ENCODE results near the gene PYCARD. TPM values are rescaled to one million over a fixed set of nuclear protein-coding genes. Genes with fewer than 3 reads are reported as not detected.

PYCARD gene
- total RNA-seq, 3 donors from 2014 or later = 39.2 to 63.4 (median 63.1) TPM

DNA sequence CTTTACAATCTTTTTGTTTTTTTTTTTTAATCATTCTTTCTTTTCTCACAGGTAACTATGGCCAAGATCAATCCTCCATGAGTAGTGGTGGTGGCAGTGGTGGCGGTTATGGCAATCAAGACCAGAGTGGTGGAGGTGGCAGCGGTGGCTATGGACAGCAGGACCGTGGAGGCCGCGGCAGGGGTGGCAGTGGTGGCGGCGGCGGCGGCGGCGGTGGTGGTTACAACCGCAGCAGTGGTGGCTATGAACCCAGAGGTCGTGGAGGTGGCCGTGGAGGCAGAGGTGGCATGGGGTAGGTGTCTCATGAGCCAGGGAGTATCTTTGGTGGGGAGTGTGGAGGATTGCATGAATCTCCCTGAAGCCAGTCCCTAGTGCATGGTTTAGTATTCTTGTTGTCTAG lies 17.7 kb downstream of the PYCARD start:
- TF ChIP-seq, protein P1, sequence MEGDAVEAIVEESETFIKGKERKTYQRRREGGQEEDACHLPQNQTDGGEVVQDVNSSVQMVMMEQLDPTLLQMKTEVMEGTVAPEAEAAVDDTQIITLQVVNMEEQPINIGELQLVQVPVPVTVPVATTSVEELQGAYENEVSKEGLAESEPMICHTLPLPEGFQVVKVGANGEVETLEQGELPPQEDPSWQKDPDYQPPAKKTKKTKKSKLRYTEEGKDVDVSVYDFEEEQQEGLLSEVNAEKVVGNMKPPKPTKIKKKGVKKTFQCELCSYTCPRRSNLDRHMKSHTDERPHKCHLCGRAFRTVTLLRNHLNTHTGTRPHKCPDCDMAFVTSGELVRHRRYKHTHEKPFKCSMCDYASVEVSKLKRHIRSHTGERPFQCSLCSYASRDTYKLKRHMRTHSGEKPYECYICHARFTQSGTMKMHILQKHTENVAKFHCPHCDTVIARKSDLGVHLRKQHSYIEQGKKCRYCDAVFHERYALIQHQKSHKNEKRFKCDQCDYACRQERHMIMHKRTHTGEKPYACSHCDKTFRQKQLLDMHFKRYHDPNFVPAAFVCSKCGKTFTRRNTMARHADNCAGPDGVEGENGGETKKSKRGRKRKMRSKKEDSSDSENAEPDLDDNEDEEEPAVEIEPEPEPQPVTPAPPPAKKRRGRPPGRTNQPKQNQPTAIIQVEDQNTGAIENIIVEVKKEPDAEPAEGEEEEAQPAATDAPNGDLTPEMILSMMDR (IDR thresholded peaks at IDR 0.05) = no peak
- Histone ChIP-seq H3K9me3 (no peaks in the 10 kb centered on the region), H3K4me3 (no peak overlapping the region), H3K36me3 (ENCODE audit: low read depth) (peaks cover 32% of the 10 kb centered on the region), H3K4me1 (ENCODE audit: low read depth) (peaks cover 21% of the 10 kb centered on the region)
- no peak for DNase-seq
- intact Hi-C loops (cut with DNase I, micrococcal nuclease) = no loop called here
- ATAC-seq = no peak

DNA sequence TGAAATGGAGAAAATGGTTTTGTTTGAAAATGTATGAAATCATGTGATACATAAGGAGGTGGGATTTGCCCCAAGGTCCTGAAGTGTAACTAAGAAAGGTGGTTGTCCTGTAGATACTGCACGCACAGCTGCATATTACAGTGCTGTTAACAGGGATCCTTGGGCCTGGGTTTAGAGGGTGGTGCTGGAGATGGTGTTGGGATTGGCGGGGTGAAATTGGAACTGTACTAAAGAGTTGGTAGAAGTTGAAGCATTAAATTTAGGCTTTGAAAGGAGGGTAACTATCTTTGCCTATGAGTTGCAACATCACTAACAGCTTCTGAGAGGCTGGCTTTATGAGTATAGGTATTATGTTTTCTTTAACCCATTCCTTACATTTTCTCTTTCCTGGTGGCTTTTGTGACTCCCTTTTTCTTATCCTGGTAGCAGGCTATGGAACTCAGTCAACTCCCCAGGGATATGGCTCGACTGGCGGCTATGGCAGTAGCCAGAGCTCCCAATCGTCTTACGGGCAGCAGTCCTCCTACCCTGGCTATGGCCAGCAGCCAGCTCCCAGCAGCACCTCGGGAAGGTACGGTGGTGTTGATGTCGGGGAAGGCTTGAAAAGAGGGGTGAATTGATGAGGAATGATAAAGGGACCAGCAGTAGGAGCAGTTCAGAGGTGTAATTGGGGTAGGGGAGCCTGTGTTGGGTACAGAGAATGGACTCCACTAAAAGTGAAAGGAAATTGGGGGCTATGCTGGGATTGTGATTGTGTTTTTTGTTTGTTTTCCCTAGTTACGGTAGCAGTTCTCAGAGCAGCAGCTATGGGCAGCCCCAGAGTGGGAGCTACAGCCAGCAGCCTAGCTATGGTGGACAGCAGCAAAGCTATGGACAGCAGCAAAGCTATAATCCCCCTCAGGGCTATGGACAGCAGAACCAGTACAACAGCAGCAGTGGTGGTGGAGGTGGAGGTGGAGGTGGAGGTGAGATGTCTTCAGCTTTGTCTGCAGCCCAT lies 18.8 kb downstream of the PYCARD start:
- Histone ChIP-seq H3K36me3 (ENCODE audit: low read depth) (peaks cover 20% of the 10 kb centered on the region), H3K4me3 (no peak overlapping the region), H3K4me1 (ENCODE audit: low read depth) (peaks cover 26% of the 10 kb centered on the region), H3K9me3 (no peaks in the 10 kb centered on the region)
- TF ChIP-seq, protein P1 (IDR thresholded peaks at IDR 0.05) = no peak
- intact Hi-C loops (cut with DNase I, micrococcal nuclease) = no loop called here
- ATAC-seq (no peak), DNase-seq (no peak)

DNA sequence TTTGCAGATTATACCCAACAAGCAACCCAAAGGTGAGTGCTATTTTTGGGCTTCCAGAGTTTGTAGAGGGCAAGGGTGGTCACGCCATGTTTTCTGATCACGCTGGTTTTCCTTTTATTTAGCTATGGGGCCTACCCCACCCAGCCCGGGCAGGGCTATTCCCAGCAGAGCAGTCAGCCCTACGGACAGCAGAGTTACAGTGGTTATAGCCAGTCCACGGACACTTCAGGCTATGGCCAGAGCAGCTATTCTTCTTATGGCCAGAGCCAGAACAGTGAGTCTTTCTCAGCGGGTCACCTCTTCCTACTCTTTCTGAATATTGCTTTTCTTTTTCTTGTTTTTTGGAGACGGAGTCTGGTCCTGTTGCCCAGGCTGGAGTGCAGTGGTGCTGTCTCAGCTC lies 20.2 kb downstream of the PYCARD start:
- DNase-seq (no peak), ATAC-seq (no peak)
- no peaks in the 10 kb centered on the region for H3K9me3 ChIP-seq
- intact Hi-C loops (cut with DNase I, micrococcal nuclease) = no loop called here
- no peak overlapping the region for H3K4me3 ChIP-seq
- H3K36me3 ChIP-seq (ENCODE audit: low read depth) = peaks cover 12% of the 10 kb centered on the region
- TF ChIP-seq, protein P1 (IDR thresholded peaks at IDR 0.05) = no peak
- H3K4me1 ChIP-seq (ENCODE audit: low read depth) = peaks cover 27% of the 10 kb centered on the region

DNA sequence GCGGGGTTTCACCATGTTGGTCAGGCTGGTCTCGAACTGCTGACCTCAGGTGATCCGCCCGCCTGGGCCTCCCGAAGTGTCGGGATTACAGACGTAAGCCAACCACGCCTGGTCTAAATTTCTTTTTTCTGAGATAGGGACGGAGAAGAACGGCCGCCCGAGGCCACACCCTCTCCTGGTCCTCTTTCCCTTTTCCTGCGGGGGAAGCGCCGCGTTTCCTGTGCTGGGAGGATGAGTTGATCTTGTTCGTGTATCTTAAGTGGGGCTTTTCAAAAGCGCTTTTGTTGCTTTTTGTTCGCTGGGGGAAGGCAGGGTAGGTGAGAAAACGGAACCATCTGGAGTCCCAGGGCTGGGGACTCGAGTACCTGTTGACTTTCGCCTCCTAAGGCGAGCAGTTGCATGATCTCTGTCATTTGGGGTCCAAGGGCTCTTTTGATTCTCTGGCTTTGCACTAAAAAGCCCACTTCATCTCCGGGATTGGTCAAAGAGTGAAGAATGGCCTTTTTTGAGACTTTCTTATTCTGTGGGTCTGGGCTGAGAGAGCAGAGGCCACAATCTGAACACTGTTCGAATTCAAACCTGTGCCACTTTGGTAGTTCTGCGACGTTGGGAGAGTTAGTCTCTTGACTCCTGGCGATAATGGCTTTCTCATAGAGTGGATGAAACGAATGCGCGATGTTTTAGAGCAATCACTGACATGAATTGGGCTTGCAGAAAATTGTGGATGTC lies 21.3 kb downstream of the PYCARD start:
- H3K4me3 ChIP-seq = peak overlapping the region; percentile 77
- DNase-seq (peak; percentile 40 to 69 (median 58)), ATAC-seq (no peak)
- intact Hi-C loops (cut with DNase I, micrococcal nuclease) = no loop called here
- peaks cover 8% of the 10 kb centered on the region for H3K36me3 ChIP-seq (ENCODE audit: low read depth)
- no peaks in the 10 kb centered on the region for H3K9me3 ChIP-seq
- TF ChIP-seq, protein P1 (IDR thresholded peaks at IDR 0.05) = no peak
- H3K4me1 ChIP-seq (ENCODE audit: low read depth) = peaks cover 27% of the 10 kb centered on the region

DNA sequence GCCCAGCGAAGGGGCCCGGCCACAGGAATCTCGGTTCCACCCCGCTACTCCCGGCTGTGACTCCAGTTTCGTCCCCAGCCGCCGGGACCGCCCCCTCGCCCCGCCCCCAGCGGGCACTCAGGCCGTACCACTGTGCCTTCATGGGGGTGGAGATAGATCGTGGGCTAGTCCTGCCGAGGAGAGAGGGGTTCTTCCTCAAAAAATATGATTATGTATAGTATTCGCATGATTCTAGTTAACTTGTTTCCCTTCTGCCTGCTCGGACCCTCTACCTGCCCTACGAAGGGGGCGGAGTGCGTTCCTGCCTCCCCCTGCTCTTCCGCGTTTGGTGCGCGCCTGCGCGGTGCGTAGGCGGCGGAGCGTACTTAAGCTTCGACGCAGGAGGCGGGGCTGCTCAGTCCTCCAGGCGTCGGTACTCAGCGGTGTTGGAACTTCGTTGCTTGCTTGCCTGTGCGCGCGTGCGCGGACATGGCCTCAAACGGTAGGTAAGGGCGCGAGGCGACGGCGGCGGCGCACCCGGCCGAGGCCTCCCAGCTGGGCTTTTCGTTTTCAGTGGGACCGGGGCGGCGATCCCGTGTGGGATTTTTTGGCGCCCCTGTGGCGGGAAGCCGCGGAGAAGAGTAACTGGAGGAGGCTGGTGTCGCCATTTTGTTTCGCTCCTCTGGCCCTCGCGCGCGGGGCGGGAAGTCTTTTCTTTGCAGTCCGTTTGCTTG lies 22.7 kb downstream of the PYCARD start, which contains the start of gene FUS:
FUS (plus strand) TSS at position 393 of the 713 bp plus-strand sequence; CDS start at position 469, 76 bp downstream.
- DNase-seq = peak; percentile 94 to 95 (median 94)
- Histone ChIP-seq H3K36me3 (ENCODE audit: low read depth) (peaks cover under 1% of the 10 kb centered on the region), H3K9me3 (no peaks in the 10 kb centered on the region), H3K4me3 (peak within 1 kb of the TSS; percentile 77), H3K4me1 (ENCODE audit: low read depth) (peaks cover 24% of the 10 kb centered on the region)
- peak; percentile 92 for ATAC-seq
- intact Hi-C loops (cut with DNase I, micrococcal nuclease) = no loop called here
- TF ChIP-seq, protein P1 (IDR thresholded peaks at IDR 0.05) = no peak

All from mucosa of descending colon (tissue), 3 donors.